Hypothalamus (tissue), 51 donors: ENCODE data around the gene ECI1.

Experiments
- DNase-seq, 51 donors: peaks; one replicate each; lab custom pipeline; 2025; lab: John Stamatoyannopoulos, UW

Gene ECI1, protein sequence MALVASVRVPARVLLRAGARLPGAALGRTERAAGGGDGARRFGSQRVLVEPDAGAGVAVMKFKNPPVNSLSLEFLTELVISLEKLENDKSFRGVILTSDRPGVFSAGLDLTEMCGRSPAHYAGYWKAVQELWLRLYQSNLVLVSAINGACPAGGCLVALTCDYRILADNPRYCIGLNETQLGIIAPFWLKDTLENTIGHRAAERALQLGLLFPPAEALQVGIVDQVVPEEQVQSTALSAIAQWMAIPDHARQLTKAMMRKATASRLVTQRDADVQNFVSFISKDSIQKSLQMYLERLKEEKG

DNA sequence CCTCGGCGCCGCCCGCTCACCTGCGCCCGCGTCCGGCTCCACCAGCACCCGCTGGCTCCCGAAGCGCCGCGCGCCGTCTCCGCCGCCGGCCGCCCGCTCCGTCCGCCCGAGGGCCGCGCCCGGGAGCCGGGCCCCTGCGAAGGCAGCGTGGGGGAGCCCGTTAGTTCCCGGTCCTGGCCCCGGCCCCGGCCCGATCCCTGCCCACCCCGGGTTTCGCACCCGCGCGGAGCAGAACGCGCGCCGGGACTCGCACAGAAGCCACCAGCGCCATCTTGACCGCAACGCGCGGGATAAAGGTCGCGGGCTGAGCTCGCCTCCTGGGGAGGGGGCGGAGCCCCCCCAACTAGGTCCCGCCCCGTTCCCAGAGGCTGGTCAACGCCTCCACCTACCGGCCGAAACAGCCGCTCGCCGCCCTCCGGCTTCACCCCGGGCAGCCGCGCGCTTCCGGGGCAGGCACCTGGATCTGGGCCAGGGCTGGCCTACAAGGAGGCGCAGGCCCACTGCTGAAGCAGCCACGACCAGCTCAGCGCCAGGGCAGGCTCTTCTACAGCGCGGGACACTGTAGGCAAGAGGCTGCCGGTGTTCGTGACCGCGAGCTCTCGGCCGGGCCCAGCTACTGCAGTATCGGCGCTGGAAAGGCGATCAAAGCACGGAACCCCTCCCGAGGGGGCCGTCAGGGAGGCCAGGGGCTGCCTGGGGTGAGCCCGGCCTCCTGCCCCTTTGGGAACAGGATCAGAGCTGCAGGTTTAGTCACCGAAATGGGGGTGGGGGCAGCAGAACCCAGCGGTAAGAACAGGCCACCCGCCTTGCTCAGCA lies at the start of gene ECI1:
Gene ECI1, minus strand, starts transcription at position 292 of the 816 bp plus-strand sequence. Its CDS starts 21 bp downstream, at position 271.
- DNase-seq: peak; percentile 30 to 96 (median 89)

DNA sequence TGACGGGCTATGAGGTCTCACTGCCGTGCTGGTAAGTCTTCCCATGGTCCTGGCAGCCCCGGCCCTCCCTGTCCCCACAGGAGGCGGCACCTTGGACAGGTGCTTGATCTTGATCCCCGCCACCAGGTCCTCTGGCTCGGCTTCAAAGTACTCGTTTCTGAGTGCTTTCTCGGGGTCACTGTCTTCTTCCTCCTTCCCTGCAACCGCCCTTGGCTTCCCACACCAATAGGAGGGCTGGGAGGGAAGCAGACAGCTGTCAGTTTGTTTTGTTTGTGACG lies 48.5 kb upstream of the ECI1 start:
- no peak for DNase-seq

DNA sequence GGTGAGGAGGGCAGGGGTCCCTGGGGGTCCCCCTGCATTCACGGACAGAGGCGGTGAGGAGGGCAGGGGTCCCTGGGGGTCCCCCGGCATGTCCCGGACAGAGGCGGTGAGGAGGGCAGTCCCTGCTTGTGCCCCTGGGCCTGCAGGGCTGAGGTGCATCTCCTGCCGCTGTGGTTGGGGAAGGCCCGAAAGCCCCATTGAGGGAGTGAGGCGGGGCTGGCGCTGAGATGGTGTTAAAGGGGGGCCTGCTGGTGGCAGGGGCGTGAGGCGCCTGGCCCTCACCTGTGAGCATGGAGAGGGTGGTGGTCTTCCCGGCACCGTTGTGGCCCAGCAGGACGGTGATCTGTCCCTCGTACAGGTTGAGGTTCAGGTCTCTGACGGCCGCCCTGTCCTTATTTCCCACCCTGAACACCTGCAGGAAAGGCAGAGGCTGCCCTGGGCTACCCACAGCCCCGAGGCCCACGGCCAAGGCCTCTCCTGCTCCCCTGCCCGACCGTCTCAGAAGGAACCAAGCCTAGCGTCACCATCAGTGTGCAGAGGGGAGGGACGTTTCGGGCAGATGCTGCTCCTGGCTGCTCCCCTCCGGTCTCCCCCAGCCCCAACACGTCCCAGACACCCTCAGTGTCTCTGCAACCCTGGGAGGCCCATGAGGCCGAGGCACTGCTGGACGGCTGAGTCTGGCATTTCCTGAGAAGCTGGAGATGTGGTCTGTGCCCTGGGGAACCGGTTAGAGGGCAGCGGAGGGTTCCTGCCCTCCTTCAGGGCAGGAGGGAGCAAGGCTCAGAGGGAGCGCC lies 47.9 kb upstream of the ECI1 start:
- DNase-seq: no peak

DNA sequence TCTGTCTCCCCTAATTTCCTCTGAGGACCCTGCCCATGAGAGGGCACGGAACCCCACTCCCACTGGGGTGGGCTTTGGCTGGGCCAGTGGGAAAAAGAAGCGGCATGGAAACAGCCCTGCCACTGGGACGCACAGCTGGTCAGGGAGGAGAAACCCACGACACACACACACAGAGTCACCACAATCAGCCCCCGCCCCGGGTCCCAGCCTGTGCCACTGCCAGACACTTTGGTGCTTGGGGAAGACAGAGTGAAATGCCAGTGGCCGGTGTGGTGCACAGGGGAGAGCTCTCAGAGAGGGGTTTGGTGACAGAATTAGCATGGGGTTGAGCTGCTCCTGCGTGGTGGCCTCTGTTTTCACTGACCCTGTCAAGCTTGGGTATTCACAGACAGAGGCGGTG lies 47.2 kb upstream of the ECI1 start:
- no peak for DNase-seq

DNA sequence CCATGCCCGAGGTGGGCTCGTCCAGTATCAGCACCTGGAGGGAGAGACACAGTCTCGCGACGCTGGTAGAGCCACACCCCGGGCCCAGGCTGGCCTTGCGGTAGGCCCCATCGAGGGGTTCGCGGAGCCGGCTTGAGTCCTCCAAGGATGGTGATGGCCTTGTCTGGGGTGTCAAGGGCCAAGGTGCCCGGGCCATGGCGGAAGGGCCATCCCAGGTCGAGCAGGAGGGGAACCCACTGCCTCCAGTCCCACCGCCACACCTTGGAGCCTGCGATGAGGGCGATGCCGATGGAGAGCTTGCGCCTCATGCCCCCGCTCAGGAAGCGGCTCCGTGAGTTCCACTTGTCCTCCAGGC lies 46.1 kb upstream of the ECI1 start:
- no peak for DNase-seq

DNA sequence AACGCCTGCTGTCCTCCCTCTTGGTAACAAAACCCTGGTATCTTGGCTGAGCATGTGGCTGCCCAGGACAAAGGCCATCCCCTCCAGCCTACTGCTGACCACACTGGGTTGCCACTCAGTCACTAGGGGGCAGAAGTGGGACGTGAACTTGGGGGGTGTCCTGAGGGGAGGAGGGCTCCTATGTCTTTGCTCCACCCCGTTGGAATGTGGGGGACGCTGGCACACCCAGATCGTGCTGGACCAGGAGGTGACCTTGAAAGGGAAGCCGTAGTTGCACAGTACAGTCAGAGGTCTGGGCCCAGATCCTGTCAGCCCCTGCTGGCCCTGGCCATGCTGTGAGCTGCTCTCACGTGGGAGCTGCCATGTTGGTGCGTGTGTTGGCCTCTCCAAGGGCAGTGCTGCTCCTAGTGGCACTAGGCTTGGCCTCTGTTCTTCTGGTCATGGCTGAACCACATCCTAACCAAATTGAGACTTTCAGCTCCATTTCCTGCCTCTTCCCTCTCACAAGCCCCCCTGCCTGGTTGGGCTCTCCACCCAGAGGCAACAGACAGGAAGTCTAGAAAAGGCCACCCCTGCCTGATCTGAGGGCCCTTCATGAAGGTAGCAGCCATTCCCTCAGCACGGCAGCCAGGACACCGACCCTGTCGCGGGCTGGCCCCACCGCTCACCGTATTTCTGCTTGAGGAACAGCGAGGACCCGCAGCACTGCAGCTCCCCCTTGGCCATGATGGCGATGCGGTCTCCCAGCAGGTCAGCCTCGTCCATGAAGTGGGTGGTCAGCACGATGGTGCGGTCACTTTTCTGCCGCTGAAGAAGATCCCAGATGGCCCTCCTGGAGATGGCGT lies 45.5 kb upstream of the ECI1 start:
- peak in 6 of 51 donors; percentile 1 to 22 (median 10) for DNase-seq

DNA sequence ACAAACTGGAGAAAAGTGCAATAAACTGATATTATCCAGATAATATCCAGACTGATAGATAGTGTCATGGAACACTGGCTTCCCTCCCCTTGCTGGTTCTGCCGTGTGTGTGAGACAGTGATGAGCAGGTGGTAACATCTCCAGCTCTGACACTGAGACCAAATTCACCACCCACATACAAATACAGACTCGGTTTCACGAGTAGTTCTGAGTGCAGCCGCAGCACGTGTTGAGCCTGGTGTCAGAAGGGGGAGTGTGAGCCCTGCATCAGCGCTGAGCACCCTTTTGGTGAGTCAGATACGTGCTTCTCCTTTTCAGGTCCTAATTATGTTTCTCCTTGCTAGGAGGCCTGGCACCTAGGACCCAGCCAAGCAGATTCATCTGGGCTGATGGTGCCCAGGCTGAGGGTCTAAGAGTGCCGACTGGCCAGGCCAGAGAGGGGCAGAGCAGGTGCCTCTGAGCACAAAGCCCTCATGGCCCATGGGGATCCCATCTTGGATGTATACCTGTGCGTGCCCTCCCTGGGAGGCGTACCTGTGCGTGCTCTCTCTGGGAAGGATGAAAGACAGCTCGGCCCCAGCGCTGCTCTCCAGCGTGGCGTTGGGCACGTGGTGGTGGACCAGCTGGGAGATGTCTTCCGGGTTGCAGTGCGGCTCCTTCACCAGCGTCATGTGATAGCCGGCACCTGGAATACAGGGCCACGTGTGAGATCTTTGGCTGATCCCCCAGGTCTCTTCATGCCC lies 43.8 kb upstream of the ECI1 start:
- DNase-seq: peak in 3 of 51 donors; percentile 43 to 46 (median 46)

DNA sequence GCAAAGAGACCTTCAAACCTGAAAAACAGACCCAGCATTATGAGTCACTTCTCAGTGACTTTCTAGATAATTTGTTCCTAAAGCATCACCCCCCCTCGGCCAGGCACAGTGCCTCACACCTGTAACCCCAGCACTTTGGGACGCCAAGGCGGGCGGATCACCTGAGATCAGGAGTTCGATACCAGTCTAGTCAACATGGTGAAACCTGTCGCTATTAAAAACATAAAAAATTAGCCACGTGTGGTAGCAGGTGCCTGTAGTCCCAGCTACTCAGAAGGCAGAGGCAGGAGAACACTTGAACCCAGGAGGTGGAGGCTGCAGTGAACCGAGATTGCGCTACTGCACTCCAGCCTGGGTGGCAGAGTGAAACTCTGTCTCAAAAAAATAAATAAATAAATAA lies 40.8 kb upstream of the ECI1 start:
- no peak for DNase-seq

DNA sequence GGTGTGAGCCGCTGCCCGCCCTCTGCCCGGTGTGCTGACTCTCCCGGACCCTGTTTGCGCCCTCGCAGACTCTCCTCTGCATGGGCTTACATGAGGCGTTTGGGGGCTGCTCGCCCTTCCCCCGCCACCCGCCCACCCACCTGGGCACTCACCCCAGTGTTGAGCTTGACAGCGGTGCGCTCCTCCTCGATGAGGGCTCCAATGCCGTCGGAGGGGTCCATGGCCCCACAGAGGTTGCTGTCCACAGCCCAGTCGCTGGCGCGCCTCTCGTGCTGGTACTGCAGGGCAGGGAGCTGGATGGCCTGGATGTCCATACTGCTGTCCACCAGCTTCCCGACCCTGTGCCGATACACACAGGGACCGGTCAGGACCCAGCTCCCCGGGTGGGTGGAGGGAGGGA lies 37.9 kb upstream of the ECI1 start:
- no peak for DNase-seq

DNA sequence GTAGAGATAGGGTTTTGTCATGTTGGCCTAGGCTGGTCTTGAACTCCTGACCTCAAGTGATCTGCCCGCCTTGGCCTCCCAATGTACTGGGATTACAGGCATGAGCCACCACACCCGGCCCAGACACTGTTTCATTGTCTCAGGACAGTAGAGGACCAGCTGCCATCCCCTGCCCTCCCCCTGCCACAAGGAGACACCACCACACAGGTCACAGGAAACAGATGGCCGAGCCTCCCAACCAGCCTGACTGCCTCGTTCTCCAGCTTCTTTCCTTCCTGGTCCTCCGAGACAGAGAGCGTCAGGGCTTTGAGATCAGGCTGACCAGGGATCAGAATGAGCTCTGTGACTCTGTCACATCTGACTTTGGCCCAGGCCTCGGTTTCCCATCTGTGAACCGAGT lies 37.3 kb upstream of the ECI1 start:
- DNase-seq: no peak

DNA sequence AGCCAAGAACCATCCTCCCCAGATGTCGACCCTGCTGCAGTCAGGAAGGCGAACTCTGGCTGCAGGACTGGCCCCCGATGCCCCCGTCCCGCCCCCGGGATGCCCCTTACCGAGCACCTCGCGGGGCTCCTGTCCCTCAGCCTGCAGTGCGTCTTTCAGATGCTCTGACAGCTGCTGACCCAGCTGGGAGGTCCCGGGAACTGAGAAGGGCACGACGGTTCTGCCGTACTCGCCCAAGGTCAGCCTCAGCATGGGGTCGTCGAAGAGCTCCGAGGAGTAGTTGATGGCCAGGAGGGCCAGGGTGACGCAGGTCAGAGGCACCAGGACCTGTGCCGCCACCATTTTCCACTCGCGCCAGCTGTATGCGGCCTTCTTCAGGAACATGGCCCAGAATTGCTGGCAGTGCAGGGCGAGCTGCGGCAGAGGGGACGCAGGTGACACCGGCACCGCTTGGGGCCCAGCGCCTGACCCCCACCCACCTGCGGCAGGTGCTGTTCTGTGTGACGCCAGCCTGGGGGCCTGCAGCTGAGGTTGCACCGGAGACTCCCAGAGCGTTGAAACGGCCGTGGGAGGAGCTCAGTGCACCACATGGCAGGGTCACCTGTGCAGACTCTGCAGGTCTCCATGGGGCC lies 36.6 kb upstream of the ECI1 start:
- DNase-seq: no peak

DNA sequence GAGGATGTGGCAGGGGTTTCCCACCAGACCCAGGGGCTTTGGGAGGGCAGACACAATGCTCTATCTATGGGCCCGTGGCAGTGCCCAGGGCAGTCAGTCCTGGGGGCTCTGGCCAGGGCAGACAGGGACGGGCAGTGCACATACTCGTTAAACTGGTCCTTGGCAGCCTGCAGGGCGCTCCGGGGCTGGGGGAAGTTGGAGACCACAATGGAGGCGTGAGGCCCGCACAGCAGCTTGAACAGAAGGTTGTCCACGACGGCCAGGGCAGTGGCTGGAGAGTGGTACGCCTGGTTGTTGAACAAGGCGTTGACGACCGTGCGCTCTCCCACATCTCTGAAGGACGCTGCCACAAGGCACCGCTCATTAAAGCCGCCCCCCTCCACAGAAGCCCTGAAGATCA lies 35.2 kb upstream of the ECI1 start:
- DNase-seq: no peak

DNA sequence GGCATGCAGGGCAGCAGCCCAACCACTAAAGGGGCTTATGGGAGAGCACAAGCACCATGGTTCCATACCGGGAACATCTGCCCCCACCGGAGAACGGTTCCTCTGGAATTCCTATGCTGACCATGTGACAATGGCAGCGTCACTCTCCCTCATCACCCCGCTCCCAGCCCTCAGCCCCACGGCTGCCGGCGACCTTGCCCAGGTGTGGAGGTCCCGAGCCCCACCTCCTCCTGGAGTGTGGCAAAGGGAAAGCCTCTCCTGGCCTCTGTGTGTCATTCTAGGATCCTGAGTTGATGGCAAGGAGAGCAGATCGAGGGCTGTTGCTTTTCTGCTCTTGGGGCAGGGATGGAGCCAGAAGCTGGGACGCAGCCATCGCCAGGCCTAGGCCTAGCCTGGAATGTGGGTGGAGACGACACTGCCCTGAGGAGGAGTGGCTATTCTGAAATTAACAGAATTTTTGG lies 34.4 kb upstream of the ECI1 start:
- DNase-seq: no peak

DNA sequence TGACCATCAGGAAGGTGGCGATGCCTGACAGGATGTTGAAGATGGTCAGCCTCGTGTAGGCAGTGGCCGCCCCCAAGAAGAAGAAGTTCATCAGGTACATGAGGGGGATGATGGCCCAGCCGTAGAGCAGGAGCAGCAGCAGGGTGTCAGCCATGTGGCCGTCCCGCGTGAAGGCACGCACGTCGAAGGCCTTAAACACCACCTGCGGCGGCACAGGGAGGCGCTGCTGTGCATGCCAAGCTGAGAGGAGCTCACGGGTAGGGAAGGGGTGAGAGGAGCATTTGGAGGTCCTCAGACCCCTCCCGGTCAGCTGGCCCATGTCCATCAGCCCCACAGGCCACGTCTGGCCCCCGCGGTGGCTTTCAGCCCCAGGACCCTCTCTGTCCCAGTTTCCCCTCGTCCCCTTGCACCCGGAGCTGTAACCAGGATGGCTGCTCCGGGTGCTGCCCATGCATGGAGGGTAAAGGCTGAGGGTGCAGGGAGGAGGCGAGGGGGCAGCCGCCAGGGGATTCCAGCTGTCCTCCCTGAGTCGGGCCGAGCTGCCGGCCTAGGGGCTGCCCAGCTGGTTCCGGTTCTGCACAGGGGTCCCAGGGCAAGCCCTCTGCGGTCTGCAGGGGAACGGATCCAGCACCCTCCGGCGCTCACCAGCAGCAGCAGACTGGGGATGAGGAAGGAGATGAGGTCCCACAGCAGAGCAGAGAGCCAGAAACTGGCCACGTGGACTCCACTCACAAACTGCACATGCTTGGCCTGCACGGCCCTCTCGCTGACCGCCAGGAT lies 33.6 kb upstream of the ECI1 start:
- DNase-seq: no peak

DNA sequence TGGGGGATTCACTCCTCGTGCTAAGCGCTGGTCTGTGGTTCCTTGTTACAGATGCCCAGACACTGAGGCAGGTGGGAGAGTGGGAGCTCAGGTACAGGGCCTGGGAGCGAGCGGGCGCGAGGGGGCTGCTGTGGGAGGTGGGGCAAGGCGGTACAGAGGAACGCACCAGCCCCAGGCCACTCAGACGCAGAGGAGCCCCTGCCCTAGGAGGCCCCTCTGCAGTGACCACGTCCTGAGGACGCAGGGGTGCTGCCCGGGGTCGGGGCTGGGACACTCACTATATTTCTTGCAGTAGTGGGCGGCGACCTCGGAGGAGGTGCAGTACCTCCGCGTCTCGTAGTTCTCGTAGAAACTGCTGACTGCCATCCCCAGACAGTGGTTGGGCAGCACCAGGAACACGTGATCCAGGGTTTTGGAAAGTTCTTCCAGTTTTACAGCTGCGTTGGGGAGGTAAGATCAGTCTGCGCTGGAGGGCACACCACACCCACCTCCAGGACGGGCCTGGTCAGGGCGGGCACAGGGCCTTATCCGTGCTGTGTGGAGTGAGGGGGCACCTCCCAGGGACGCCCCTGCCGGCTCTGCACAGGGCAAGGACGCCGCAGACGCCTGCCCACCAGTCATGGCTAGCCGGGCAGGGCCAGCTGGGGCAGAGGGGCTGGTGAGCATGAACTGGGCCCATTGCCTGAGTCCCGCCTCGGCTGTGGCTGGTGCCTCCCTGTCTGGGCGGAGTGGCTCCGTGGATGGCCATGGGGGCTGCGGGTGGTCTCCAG lies 32.8 kb upstream of the ECI1 start:
- DNase-seq: no peak

DNA sequence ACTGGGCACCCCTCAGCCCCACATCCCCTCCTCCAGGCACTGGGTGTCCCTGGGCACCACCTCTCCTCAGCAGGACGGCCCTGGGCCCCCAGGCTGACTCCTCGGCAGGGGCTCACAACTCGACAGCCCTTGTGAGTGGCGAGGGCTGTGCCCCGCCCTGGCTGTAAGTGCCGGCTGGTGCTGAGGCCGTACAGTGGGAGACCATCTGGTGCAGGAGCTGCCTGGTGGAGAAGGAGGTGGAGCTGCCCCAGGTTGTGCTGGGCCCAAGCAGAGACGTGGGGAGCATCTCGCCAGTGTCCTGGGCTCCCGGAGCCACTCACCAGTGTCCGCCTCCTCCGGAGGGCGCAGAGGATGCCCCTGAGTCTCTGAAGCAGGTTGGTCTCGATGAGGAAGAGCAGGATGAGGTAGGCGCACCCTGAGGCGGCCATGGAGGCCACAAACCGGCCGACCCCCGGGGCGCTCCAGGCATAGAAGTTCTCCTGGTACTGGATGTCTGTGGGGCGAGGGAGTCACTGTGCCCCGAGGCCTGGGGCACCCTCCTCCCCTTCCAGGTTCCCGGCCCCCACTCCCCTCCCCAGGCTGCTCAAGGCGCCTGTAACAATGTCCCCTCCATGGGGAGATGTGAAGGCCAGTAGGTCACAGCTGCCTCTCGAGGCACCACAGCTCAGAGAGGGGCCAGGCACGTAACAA lies 31.6 kb upstream of the ECI1 start:
- no peak for DNase-seq

DNA sequence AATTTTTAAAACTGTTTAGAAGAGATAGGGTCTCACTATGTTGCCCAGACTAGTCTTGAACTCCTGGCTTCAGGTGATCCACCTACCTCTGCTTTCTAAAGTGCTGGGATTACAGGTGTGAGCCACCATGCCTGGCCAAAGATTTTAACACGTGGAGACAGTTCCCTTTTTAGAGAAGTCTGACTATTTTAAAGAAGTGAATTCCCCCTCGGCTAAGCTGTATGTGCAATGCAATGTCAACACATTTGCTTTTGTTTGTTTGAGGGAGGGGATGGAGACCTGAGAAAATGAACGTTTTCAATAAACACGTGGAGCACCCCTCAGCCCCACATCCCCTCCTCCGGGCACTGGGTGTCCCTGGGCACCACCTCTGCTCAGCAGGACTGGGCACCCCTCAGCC lies 30.9 kb upstream of the ECI1 start:
- DNase-seq: no peak
